Nephron progenitor cell (in vitro differentiated cells): ENCODE results near the gene PDE4A.
"Not testable (repeated sequence)": the region's sequence is repeated elsewhere in the genome, so short reads cannot be mapped to it uniquely, and the experiment has no call there.

Source experiments
- DNase-seq: peaks from one replicate; pipeline ENCODE4 v3.0.0; 2021
- H3K27ac Mint-ChIP-seq: 2 replicates; pipeline ENCODE4 v1.8.0; 2021; ENCODE audit warnings: mild to moderate bottlenecking, moderate library complexity, mixed read lengths
- H3K27me3 Mint-ChIP-seq: 2 replicates; pipeline ENCODE4 v1.8.0; 2021; ENCODE audit warnings: mild to moderate bottlenecking, low read depth, mixed read lengths; ENCODE audit not compliant: poor library complexity
- H3K36me3 Mint-ChIP-seq: 2 replicates; pipeline ENCODE4 v1.8.0; 2021; ENCODE audit warnings: low read depth, mixed read lengths
- H3K4me1 Mint-ChIP-seq: 2 replicates; pipeline ENCODE4 v1.8.0; 2021; ENCODE audit warnings: mixed read lengths
- H3K4me3 Mint-ChIP-seq: 2 replicates; pipeline ENCODE4 v1.8.0; 2021; ENCODE audit warnings: mild to moderate bottlenecking, moderate library complexity, mixed read lengths
- H3K9me3 Mint-ChIP-seq: 2 replicates; pipeline ENCODE4 v1.8.0; 2021; ENCODE audit warnings: mild to moderate bottlenecking, moderate library complexity, mixed read lengths
- TF ChIP-seq, protein P1 (sequence below): fragments of 200-600 bp; sonication (generic); IDR thresholded peaks from 2 replicates; pipeline ENCODE4 v1.5.0; 2021; ENCODE audit warnings: antibody characterized with exemption

The PDE4A gene

GRCh38 chr19:10407096-10407495, 13.2 kb upstream of the PDE4A start:
- DNase-seq = no peak
- TF ChIP-seq, protein P1, sequence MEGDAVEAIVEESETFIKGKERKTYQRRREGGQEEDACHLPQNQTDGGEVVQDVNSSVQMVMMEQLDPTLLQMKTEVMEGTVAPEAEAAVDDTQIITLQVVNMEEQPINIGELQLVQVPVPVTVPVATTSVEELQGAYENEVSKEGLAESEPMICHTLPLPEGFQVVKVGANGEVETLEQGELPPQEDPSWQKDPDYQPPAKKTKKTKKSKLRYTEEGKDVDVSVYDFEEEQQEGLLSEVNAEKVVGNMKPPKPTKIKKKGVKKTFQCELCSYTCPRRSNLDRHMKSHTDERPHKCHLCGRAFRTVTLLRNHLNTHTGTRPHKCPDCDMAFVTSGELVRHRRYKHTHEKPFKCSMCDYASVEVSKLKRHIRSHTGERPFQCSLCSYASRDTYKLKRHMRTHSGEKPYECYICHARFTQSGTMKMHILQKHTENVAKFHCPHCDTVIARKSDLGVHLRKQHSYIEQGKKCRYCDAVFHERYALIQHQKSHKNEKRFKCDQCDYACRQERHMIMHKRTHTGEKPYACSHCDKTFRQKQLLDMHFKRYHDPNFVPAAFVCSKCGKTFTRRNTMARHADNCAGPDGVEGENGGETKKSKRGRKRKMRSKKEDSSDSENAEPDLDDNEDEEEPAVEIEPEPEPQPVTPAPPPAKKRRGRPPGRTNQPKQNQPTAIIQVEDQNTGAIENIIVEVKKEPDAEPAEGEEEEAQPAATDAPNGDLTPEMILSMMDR = no peak
- H3K36me3 Mint-ChIP-seq = no peaks in the 10 kb centered on the region
- no peak overlapping the region for H3K4me3 Mint-ChIP-seq
- H3K4me1 Mint-ChIP-seq = peaks cover 16% of the 10 kb centered on the region
- no peak overlapping the region for H3K27ac Mint-ChIP-seq
- H3K27me3 Mint-ChIP-seq = peaks cover 78% of the 10 kb centered on the region
- no peaks in the 10 kb centered on the region for H3K9me3 Mint-ChIP-seq

- Mint-ChIP-seq H3K9me3 (no peaks in the 10 kb centered on the region), H3K4me3 (no peak overlapping the region), H3K27ac (no peak overlapping the region), H3K4me1 (peaks cover 7% of the 10 kb centered on the region), H3K27me3 (peaks cover 88% of the 10 kb centered on the region), H3K36me3 (no peaks in the 10 kb centered on the region)
- TF ChIP-seq, protein P1 = no peak
- no peak for DNase-seq
Measured at GRCh38 chr19:10408511-10409283, 11.6 kb upstream of the PDE4A start.

DNA sequence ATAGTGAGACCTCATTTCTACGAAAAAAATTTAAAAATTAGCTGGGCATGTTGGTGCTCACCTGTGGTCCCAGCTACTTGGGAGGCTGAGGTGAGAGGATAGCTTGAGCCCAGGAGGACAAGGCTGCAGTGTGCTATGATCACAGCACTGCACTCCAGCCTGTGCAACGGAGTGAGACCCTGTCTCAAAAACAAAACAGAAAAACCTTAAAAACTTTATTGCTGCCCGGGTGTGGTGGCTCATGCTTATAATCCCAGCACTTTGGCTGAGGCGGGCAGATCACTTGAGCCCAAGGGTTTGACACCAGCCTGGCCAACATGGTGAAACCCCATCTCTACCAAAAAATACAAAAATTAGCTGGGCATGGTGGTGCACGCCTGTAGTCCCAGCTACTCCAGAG, 9.1 kb upstream of the PDE4A start:
- peaks cover 14% of the 10 kb centered on the region for H3K9me3 Mint-ChIP-seq
- H3K4me3 Mint-ChIP-seq, H3K4me1 Mint-ChIP-seq, H3K27ac Mint-ChIP-seq, H3K36me3 Mint-ChIP-seq, DNase-seq: not testable (repeated sequence)
- H3K27me3 Mint-ChIP-seq = peaks cover 86% of the 10 kb centered on the region

DNA sequence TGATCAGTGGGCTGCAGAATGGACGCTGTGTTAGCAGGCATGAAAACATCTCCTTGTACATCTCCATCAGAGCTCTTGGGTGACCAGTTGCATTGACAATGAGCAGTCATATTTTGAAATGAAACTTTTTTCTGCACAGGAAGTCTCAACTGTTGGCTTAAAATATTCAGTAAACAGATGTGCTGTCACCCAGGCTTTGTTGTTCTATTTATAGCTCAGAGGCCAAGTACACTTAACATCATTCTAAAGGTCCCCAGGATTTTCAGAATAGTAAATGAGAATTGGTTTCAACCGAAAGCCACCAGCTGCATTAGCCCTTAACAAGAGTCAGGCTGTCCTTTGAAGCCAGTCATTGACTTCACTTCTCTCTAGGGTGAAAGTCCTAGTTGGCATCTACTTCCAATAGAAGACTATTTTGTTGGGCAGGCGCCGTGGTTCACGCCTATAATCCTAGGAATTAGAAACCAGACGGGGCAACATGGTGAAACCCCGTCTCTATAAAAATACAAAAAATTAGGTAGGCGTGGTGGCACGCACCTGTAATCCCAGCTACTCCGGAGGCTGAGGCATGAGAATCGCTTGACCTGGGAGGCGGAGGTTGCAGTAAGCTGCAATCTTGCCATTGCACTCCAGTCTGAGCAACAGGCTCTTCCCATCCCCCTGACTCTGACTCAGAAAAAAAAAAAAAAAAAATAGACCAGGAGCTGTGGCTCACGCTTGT, 7.9 kb upstream of the PDE4A start:
- no peak for DNase-seq
- no peak overlapping the region for H3K4me3 Mint-ChIP-seq
- H3K27me3 Mint-ChIP-seq = peaks cover 85% of the 10 kb centered on the region
- peaks cover 14% of the 10 kb centered on the region for H3K9me3 Mint-ChIP-seq
- no peak overlapping the region for H3K27ac Mint-ChIP-seq
- TF ChIP-seq, protein P1 = no peak
- H3K36me3 Mint-ChIP-seq = no peaks in the 10 kb centered on the region
- peaks cover 13% of the 10 kb centered on the region for H3K4me1 Mint-ChIP-seq

DNA sequence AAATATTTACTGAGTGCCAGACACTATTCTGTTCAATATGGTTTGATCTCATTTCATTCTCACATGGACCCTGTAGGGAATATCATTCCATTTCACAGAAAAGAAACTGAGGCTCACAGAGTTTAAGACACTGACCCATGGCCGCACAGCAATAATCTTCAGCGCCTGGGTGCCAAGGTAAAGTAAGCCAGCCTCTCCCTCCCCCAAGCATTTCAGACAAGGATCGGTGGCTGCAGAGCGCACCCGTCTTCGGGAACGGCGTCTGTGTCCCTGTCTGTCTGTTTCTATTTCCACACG, 4.3 kb upstream of the PDE4A start:
- Mint-ChIP-seq H3K27me3 (peaks cover 82% of the 10 kb centered on the region), H3K4me3 (peak overlapping the region; percentile 80), H3K4me1 (peaks cover 34% of the 10 kb centered on the region), H3K9me3 (peaks cover 14% of the 10 kb centered on the region), H3K36me3 (no peaks in the 10 kb centered on the region), H3K27ac (no peak overlapping the region)
- DNase-seq = no peak
- TF ChIP-seq, protein P1 = no peak

- peaks cover 85% of the 10 kb centered on the region for H3K27me3 Mint-ChIP-seq
- peaks cover 39% of the 10 kb centered on the region for H3K4me1 Mint-ChIP-seq
- no peaks in the 10 kb centered on the region for H3K36me3 Mint-ChIP-seq
- H3K27ac Mint-ChIP-seq = no peak overlapping the region
- H3K4me3 Mint-ChIP-seq = peak overlapping the region; percentile 80
- peak; percentile 94 for DNase-seq
- peaks cover 14% of the 10 kb centered on the region for H3K9me3 Mint-ChIP-seq
- TF ChIP-seq, protein P1 = peak; percentile 97
Measured at GRCh38 chr19:10416380-10417257, 3.7 kb upstream of the PDE4A start.
